Stimulated activated effector memory CD8-positive, alpha-beta T cell treated with anti-CD3 and anti-CD28 coated beads, Interleukin-12 subunit alpha, Interleukin-12 subunit beta, amount 100 ng/mL, for 72 hours (primary cell): ENCODE data around the gene DICER1.
A peak's percentile ranks its signal among the peaks of the same experiment; 100 is the strongest.

Experiments used
- ATAC-seq: fragments of 150-1000 bp; cut with Tn5 transposase; 2 replicates; pipeline ENCODE4 v1.10.0; 2021
- DNase-seq, 2 donors: peaks; one replicate each; pipeline ENCODE4 v3.0.0; 2021 to 2022; ENCODE audit warnings: low spot score in 2 of 2
- H3K27ac Mint-ChIP-seq: one replicate; pipeline ENCODE4 v1.8.0; 2022; ENCODE audit warnings: mild to moderate bottlenecking, mixed read lengths
- H3K36me3 Mint-ChIP-seq: one replicate; pipeline ENCODE4 v1.8.0; 2022; ENCODE audit warnings: mild to moderate bottlenecking, mixed read lengths
- H3K4me1 Mint-ChIP-seq: one replicate; pipeline ENCODE4 v1.8.0; 2022; ENCODE audit warnings: mixed read lengths
- H3K4me3 Mint-ChIP-seq: one replicate; pipeline ENCODE4 v1.8.0; 2022; ENCODE audit warnings: mild to moderate bottlenecking, mixed read lengths
- H3K9me3 Mint-ChIP-seq: one replicate; pipeline ENCODE4 v1.8.0; 2022; ENCODE audit warnings: mixed read lengths

The DICER1 gene

DNA sequence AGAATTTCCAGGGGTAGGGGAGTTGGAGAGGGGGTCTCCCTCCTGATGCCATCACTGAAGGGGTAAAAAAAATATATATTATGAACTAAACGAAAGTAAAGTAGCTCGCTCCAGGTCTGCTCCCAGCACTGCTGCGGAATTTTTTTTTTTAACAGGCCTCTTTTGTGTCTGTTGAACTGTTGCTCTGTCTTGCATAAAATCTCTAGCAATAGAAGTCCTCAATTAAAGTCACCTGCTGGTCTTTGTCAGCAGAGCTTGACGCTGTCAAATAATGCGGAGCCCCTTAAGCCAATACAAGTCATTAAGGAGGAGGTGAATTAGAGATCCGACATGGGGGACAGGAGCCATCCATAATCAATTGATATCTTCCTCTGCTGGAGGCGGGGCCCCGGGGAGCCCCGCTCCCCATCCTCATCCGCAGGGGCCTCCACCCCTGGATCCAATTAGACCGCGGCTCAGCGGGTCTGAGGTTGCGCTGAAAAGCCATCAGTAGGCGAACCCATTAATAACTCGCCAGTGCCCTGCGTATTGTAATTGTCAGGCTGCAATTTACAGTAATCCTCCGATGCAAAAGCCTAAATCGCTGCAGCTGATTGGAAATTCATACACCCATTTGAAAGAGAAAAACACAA is 85.6 kb downstream of the DICER1 start:
- Mint-ChIP-seq H3K9me3 (no peaks in the 10 kb centered on the region), H3K36me3 (no peaks in the 10 kb centered on the region), H3K4me3 (no peak overlapping the region), H3K4me1 (no peaks in the 10 kb centered on the region), H3K27ac (no peak overlapping the region)
- no peak for DNase-seq
- no peak for ATAC-seq

DNA sequence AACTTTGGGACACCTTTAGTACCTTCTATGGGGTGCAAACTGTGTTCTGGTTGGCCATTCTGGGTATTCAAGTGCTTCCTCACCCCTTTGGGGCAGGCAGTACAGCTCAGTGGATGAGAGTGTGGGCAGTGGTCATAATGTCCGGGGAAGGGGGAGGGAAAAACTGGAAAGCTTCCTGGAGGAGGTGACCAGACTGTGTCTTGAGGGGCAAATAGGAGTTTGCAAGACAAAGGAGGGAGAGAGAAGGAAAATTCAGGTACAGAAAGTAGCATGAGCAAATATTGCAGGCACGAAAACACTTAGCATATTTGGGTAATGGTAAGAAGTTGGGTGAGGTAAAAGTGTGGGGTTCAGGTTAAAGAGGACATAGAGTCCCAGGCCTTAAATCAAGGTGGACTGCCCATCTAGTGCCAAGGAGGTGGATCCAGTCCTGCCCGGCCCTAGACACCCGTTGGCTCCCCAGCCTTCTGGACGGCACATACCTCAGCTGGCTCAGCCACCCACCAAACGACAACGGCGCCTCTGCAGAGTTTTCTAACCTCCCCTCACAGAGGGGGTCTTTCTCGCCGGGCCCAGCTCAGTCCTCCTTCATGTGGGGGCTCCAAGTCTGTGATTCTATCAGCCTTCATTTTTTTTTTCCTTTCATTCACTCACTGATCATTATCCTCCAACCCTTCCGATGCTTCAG is 86.4 kb downstream of the DICER1 start:
- H3K4me1 Mint-ChIP-seq = no peaks in the 10 kb centered on the region
- DNase-seq = no peak
- H3K27ac Mint-ChIP-seq = no peak overlapping the region
- no peak overlapping the region for H3K4me3 Mint-ChIP-seq
- H3K36me3 Mint-ChIP-seq = no peaks in the 10 kb centered on the region
- H3K9me3 Mint-ChIP-seq = no peaks in the 10 kb centered on the region
- no peak for ATAC-seq

DNA sequence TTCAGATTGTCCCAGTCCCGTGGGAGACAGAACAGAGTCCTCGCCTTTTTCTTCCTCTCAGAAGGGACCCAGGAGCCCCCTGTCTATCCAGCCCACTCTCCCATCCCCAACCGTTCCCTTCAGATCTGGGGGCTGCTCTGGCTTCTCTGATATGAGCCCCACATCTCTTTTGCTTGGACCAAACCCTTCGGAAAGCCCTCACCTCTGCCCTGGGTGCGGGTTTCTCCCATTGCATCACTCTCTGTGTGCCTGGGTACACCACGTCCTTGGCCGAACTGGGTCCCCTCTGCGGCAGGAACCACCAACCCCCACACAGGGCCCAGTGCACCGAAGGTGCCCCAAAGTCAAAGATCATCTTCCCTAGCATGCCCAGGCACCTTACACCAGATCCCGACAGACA is 87.8 kb downstream of the DICER1 start:
- no peaks in the 10 kb centered on the region for H3K9me3 Mint-ChIP-seq
- ATAC-seq (no peak), DNase-seq (no peak)
- no peak overlapping the region for H3K4me3 Mint-ChIP-seq
- H3K4me1 Mint-ChIP-seq = no peaks in the 10 kb centered on the region
- H3K36me3 Mint-ChIP-seq = no peaks in the 10 kb centered on the region
- no peak overlapping the region for H3K27ac Mint-ChIP-seq

DNA sequence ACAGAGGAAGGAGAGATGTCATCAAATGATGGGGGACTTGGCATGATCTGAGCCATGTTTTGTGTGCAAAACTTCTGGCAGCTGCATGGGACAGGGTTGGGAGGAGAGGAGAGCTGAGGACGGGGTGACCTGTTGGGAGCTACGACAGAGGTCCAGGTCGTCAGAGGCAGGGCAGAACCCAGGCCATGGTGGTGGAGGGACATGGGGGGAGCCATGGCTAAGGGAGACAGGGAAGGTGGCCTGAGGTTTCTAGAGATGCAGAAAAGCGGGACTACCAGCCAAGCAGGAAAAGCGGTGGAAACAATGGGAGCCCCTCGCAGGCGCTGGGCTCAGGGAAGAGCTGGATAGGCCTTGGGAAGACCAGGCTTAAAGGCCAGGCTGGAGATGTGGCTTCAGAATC is 88.3 kb downstream of the DICER1 start:
- Mint-ChIP-seq H3K4me1 (no peaks in the 10 kb centered on the region), H3K27ac (no peak overlapping the region), H3K4me3 (no peak overlapping the region), H3K36me3 (no peaks in the 10 kb centered on the region), H3K9me3 (no peaks in the 10 kb centered on the region)
- no peak for ATAC-seq
- no peak for DNase-seq

DNA sequence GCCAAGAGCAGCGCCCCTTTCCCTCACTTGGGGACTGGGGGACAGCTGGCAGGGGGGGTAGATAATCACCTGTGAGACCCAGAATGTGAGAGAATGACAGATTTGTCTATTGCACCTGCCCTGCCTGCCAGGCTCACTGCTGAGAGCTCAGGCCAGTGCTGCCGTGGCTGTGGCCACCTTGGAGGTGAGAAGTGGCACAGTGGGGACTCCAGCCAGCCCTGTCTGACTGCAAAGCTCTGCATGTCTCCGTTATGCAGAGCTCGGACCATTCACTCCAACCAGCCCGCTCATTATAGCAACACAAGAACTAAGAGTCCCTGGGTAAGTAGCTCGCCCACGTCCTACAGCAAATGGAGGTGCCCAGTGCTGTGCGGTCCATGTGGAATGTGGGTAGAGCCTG is 88.8 kb downstream of the DICER1 start:
- Mint-ChIP-seq H3K4me3 (no peak overlapping the region), H3K36me3 (no peaks in the 10 kb centered on the region), H3K9me3 (no peaks in the 10 kb centered on the region), H3K27ac (no peak overlapping the region), H3K4me1 (no peaks in the 10 kb centered on the region)
- DNase-seq (no peak), ATAC-seq (no peak)

DNA sequence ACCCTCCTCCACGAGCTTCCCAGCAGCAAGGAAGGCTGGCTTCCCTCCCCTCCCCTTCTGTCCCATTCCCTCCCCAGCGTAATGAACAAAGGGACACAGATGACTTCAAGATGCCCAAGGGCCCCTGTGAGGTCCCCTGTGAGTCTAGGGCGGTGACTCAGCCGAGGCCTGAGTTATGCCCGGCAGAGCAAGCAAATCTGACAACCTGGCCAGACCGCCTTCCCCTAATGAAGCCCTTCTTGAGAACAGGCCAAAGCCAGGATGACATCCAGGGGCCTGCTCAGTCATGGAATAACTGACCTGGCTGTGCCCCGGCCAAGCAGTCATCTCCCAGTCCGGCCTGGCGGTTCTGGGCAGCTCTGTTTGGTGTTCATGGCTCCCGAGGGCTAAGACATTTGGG is 89.2 kb downstream of the DICER1 start:
- no peaks in the 10 kb centered on the region for H3K4me1 Mint-ChIP-seq
- no peak overlapping the region for H3K4me3 Mint-ChIP-seq
- H3K36me3 Mint-ChIP-seq = no peaks in the 10 kb centered on the region
- DNase-seq (no peak), ATAC-seq (no peak)
- H3K9me3 Mint-ChIP-seq = no peaks in the 10 kb centered on the region
- H3K27ac Mint-ChIP-seq = no peak overlapping the region

DNA sequence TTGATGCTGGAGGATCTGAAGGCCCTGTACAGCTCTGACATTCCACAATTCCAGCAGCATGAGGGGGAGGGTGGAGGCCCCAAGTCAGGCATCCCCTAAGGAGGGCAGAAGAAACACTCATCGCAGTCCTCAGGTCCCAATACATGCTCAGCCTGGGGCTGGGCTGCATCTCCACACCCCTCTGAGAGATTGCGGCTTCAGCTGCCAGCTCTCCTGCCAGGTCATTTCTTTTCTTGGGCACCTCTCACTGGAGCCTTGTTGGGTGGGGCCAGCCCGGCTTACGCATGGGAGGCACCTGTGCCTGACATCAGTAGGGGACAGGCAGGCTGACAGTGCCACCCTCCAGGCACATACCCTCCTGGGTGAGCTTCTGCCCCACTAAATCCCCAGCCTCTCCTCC is 89.8 kb downstream of the DICER1 start:
- no peak overlapping the region for H3K4me3 Mint-ChIP-seq
- H3K4me1 Mint-ChIP-seq = no peaks in the 10 kb centered on the region
- no peaks in the 10 kb centered on the region for H3K9me3 Mint-ChIP-seq
- DNase-seq = no peak
- no peak for ATAC-seq
- no peaks in the 10 kb centered on the region for H3K36me3 Mint-ChIP-seq
- H3K27ac Mint-ChIP-seq = no peak overlapping the region

DNA sequence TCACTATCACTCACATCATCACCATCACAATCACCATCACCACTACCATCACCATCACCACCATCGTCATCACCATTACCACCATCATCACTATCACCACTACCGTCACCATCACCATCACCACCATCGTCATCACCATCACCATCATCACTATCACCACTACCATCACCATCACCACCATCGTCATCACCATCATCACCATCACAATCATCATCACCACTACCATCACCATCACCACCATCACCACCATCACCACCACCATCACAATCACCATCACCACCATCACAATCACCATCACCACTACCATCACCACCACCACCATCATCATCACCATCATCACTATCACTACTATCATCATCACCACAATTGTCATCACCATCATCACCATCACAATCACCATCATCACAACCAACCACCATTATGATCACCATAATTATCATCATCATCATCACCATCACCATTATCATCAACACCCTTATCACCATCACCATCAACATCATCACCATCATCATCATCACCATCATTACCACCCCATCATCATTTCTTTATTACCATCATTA is 90.8 kb downstream of the DICER1 start:
- Mint-ChIP-seq H3K4me1 (no peaks in the 10 kb centered on the region), H3K27ac (no peak overlapping the region), H3K36me3 (no peaks in the 10 kb centered on the region), H3K9me3 (no peaks in the 10 kb centered on the region), H3K4me3 (no peak overlapping the region)
- ATAC-seq (no peak), DNase-seq (no peak)

DNA sequence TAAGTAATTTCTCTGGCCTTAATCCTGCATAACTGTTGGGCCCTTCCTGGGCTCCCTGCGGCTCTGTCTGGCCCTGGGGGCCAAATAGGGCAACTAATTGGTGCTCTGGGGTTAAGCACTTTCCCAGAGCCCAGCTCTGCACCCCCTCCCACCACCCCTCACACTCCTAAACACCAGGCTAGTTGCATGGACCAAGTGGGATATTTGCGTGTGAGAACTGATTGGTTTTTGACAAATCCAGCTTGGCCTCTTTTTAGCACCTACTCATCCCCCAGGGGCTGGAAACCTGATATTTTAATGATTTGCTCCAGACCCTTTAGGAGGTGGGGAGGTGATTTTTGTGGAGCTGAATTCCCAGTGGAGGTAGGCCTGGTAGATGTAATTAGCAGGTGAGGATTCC is 91.9 kb downstream of the DICER1 start:
- Mint-ChIP-seq H3K4me3 (no peak overlapping the region), H3K27ac (no peak overlapping the region), H3K36me3 (no peaks in the 10 kb centered on the region), H3K4me1 (no peaks in the 10 kb centered on the region), H3K9me3 (no peaks in the 10 kb centered on the region)
- no peak for ATAC-seq
- no peak for DNase-seq

DNA sequence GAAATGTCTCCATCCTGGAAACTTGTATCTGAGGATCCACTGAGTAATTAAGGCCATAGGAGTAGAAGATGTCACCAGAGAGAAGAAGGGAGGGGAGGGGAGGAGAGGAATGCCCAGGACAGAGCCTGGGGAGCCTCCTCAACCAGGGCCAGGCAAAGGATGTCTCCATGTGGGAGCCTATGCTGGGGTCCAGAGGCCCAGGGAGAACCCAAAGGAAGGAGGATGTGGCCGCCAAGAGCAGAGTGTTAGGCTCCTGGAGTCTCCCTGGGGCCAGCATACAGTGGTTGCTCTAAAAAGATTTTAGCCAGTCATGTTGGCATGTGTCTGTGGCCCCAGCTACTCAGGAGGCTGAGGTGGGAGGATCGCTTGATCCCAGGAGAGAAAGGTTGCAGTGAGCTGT is 92.6 kb downstream of the DICER1 start:
- H3K9me3 Mint-ChIP-seq = no peaks in the 10 kb centered on the region
- no peaks in the 10 kb centered on the region for H3K36me3 Mint-ChIP-seq
- ATAC-seq (no peak), DNase-seq (no peak)
- H3K4me1 Mint-ChIP-seq = no peaks in the 10 kb centered on the region
- H3K27ac Mint-ChIP-seq = no peak overlapping the region
- no peak overlapping the region for H3K4me3 Mint-ChIP-seq

DNA sequence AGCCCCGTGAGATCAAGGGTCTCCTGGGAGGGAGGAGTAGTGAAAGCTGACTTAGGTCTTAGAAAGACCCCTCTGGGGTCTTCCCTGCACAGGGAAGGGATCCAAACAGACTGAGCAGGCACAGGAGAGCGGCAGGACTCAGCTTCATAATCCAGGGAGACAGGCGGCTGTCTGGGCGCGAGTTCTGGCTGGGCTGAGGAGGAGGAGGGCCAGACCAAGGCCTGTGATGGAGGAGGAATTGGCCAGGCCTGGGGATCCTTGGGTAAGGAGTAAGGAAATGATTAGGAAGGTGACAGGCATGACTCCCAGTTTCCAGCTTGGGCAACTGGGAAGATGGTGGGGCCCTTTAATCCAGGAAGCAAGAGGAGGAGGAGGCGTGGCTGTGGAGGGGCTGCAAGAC is 93.1 kb downstream of the DICER1 start:
- Mint-ChIP-seq H3K9me3 (no peaks in the 10 kb centered on the region), H3K4me1 (peaks cover 2% of the 10 kb centered on the region), H3K4me3 (no peak overlapping the region), H3K27ac (no peak overlapping the region), H3K36me3 (no peaks in the 10 kb centered on the region)
- ATAC-seq (no peak), DNase-seq (no peak)

DNA sequence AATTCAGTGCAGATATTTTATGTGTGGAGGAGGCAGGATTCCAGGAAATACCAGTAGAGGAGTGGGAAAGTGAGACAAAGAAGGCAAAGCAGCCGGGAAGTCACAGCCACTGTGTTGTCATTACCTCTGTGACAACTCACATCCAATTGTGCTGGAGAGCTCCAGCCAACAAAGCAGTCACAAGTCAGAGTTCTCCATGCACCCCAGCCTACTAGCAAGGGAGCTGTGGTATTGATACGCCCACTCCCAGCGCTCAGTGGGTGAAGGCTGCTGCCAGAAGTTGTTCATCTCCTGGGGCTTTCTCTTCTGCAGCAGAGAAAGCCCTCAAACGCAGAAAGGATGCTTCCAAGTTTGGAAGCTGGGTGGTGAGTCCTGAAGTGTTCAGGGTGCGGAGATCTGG is 93.9 kb downstream of the DICER1 start:
- DNase-seq (no peak), ATAC-seq (no peak)
- Mint-ChIP-seq H3K9me3 (no peaks in the 10 kb centered on the region), H3K27ac (no peak overlapping the region), H3K4me1 (peaks cover 10% of the 10 kb centered on the region), H3K36me3 (no peaks in the 10 kb centered on the region), H3K4me3 (no peak overlapping the region)

DNA sequence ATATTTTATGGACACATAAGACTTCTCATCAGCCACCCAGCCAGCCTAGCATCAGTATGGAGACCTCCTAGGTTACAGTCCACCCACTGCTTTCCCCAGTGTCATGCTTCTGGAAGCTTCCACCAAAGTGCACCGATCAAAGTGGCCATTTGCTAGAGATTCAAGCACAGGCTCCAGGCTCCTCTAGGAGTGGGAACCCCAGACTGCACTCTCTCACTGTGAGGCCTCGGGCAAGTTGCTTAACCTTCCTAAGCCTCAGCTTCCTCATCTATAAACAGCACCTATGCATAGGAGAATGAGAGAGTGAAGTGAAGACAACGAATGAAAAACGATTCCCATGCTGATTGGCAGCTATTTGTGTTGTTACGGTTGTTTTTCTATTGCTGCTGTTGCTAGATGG is 94.4 kb downstream of the DICER1 start:
- Mint-ChIP-seq H3K4me1 (peaks cover 15% of the 10 kb centered on the region), H3K36me3 (no peaks in the 10 kb centered on the region), H3K27ac (no peak overlapping the region), H3K4me3 (no peak overlapping the region), H3K9me3 (no peaks in the 10 kb centered on the region)
- ATAC-seq (no peak), DNase-seq (no peak)

DNA sequence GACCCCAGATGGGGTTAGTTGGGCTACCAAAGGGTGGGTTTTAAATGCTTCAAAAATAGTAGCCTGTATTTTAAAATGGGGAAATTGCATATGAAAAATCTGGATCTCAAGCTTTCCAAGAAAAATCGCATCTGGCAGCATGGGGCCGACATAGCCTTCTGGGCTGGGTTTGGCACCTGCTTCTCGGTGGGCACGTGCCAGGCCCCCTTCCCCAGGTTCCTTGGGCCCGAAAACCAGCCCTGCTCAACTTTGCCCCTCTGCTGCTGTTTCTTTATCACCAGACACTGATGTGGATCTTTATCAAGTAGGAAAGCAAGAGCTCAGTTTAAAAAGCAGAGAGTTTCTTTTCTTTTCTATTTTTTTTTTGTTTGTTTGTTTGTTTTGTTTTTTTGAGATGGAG is 95.1 kb downstream of the DICER1 start:
- no peaks in the 10 kb centered on the region for H3K9me3 Mint-ChIP-seq
- H3K27ac Mint-ChIP-seq = no peak overlapping the region
- ATAC-seq = no peak

DNA sequence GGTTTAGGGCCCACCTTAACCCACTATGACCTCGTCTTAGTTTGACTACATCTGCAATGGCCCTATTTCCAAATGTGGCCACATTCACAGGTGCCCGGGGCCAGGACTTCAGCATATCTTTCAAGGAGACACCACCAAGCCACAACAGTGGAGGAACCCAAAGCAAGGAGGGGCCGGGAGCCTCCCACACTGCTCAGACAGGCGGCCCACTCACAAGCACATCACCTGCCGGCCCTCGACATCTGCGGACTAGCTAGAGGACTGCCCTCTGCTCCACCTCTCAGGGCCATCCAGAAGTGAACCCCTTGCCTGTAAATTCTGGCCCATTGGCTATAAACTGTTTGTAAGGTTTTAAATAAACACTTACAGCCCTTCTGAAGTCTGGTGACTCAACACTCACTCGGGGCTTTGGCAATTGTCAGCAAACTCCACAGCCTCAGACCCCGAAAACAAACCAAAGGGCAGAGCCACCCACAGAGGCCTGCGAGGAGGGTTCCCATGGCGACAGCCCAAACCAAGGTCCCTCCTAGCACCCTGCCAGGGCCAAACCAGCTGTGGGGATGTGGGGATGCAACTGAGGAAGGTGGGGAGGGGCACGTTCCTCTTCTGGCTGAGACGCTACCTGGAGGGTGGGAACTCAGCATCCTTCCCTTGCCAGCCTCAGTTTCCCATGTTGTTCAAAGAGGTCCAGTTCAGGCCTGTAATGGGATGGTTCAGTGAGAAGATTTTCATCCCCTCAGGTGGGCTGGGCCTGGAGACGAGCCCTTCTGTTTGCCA is 95.8 kb downstream of the DICER1 start:
- Mint-ChIP-seq H3K27ac (peak overlapping the region; percentile 43), H3K4me3 (no peak overlapping the region)

More for the DNA sequence above, 95.1 kb downstream of the DICER1 start:
- H3K4me3 Mint-ChIP-seq = no peak overlapping the region
- no peaks in the 10 kb centered on the region for H3K36me3 Mint-ChIP-seq
- H3K4me1 Mint-ChIP-seq = peaks cover 17% of the 10 kb centered on the region
- no peak for DNase-seq

DNA sequence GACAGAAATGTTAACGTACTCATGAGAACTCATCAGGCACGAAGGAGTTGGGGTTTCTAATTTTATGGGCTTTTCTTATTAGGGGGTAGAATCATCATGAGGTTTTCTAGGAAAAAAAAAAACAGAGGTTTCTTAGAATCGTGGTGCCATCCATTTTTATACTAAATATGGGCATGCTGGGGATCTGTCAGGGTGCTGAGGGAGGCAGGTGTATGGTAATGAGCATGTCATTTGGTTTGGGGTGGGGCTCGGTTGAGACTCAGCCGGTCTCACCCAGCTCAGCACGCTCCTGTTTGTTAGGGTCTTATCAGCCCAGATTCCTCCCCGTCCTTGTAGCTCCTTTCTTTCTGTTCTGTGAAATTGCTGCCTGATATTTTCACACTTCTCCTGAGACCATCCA is 98.2 kb downstream of the DICER1 start:
- H3K36me3 Mint-ChIP-seq = no peaks in the 10 kb centered on the region
- ATAC-seq (peak; percentile 58), DNase-seq (no peak)
- H3K9me3 Mint-ChIP-seq = no peaks in the 10 kb centered on the region
- peaks cover 17% of the 10 kb centered on the region for H3K4me1 Mint-ChIP-seq
- H3K4me3 Mint-ChIP-seq = peak overlapping the region; percentile 23
- H3K27ac Mint-ChIP-seq = peak overlapping the region; percentile 83

More for the DNA sequence above, 95.8 kb downstream of the DICER1 start:
- ATAC-seq (no peak), DNase-seq (no peak)
- Mint-ChIP-seq H3K36me3 (no peaks in the 10 kb centered on the region), H3K4me1 (peaks cover 17% of the 10 kb centered on the region), H3K9me3 (no peaks in the 10 kb centered on the region)
